Right hindlimb (tissue), 1 donor: ENCODE data around the gene SYT6.
"Not testable (repeated sequence)": the region's sequence is repeated elsewhere in the genome, so short reads cannot be mapped to it uniquely, and the experiment has no call there.

Experiments
- DNase-seq: peaks from one replicate; pipeline ENCODE4 v3.0.0-alpha.2; 2018

The SYT6 gene

DNA sequence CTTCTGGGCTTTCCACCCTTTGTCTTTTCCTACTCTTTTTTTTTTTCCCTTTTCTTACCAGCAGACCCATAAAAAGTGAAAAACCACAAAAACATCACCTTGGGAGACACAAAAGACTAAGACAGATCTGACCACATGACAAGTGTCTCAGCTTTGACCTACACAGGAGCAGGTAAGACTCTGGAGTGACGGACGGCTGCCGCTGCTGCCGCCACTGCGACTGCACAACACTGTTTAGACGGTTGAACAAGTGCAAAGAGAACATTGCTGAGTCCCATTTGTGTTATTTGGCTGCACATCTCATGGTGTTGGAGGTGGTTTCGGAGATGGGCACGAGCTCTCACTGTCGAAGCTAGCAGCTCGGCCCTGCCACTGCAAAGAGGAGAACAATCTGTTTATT lies 62.0 kb downstream of the SYT6 start:
- no peak for DNase-seq

DNA sequence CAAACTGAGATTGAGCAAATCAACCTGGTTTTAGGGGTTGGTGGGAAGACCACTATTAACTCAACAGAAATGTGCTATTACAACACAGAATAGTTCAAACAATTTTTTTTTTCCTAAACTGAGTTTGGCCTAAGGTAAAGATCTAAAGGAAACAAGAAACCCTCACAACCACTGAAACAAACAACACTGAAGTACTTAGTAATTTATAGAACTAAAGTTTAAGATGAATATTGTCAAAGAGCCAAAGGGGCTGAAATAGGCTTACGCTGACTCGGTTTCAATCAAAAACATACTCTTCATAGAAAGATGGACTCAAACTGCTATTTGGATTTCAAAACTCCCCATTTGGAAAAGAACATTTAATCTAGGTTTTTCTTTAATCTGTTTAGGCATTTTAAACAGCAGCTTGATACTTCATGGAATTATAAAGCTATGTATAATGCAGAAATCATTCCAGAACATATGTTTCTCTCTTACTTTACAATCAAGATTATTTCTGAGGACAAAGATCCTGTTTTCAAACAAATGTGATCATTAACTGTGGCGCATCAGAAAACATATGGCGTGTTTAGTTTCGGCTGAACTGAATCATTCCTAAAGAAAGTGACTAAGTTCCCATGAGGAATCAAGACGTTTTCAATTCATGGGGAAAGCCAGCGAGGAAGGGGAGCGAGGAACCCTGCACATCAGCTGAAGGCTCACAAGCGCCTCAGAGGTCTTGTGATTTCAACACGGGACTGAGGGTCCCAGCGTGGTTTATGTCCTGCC lies 62.7 kb downstream of the SYT6 start:
- DNase-seq: no peak

DNA sequence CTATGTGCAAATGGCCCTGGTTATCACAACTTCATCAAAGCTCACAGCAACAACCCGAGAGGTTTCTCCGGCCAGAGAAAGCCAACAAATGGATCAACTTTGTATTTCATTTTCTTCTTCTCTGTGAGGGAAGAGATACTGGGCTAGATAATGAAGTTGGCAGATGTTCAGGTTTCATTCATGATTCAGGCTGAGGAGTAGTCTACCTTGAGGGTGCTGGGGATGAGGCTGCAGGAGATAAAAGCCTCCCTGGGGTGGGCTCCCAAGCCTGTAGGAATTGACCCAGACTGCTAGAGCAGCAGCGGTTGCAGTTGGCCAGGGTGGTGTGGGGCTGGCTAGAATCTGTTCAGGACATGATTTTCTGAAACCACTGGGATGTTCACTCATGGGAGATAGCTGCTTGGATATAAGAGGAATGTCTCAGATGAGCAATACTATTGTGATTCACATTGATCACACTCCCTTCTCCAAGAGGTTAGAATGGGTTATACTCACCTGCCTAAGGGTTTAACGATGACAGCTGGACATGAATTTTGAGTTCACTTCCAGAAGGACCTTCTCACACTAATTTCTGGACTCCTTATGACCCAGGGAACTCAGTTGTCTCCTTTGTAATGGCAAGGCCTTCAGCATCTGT lies 64.0 kb downstream of the SYT6 start:
- DNase-seq: no peak

DNA sequence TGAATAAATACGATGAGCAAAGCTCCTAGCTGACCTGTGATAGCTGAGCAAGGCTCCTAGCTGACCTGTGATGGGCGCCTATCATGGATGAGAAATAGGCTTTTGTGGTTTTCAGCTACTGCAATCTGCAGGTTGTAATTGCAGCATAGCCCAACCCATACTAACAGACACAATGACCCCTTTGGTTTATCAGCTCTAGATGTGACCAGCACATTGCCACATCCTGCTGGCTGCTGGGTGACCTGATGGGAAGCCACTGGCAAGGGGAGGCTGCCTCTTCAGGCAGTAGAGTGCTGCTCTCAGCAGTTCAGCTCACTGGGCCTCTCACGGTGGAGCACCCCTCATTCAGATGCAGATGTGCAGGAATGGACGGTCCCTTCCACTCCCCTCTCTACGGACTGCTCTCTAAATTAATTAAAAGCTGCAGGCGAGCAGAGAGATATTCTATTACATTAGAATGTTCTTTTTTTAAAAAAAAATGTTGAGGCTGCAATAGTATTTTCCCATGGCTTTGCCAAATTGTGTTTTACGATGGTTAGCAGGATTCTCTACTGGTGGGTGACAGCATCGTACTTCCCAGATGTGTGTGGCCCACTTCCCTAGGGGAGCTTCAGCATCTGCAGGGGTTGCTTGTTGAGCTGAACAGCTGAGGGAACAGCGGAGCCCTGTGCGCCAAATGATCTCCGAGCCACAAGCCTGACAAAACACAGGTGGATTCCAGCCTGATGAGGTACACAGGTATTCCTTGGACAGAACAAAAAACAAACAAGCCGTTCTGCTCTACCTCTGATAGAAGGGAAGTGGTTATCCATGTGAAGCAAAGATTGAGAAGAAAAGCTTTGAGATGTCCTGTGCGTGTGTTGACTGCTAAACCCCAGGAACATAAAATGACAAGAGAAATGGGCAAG lies 65.0 kb downstream of the SYT6 start:
- no peak for DNase-seq

DNA sequence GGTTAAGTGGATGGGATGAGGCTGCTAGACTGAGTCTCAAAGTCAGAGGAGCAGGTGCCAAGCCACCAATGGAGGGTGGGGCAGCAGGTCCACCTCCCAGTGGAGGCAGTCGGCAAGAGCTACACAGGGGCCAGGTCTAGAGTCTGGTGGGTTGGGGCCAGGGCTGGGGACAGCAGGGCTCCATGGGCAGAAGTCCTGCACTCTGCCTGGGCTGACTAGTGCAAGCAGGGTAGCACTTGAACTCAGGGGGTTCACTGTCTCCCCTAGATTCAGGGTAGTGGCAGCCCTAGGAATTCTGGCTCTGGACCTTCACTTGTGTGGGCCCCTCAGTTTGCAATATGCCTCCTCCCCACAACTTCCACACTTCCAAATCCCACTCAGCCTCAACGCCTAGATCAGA lies 66.2 kb downstream of the SYT6 start:
- DNase-seq: no peak

DNA sequence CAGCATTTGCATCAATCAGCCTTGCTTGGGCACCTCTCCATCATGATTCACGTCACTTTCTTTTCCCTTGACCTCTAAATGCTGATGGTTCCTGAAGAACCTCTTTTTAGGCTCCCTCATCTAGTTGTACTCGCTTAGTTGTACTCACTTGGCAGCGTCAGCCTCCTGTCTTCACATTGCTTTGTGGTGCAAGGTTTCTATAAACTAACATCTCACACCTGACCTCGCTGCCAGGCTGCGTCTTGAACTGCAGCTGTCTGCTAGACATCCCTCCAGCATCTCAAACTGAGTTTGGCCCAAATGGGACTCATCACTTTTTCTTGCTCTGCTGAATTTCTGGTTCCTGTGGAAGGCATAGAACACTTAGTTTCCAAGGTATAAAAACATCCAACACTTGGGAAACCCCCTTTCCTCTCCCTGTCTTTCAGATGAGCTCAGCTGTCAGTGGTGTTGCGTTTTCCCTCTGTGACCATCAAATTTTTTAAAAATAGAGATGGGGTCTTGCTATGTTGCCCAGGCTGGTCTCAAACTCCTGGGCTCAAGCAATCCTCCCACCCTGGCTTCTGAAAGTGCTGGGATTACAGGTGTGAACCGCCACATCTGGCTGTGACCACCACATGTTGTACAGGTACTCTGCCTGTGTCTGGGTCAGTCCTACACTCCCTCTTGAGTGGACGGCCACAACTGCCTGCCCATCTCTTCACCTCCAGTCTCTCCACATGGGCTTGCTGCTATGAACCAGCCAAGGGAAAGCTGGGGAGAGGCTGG lies 66.9 kb downstream of the SYT6 start:
- no peak for DNase-seq

DNA sequence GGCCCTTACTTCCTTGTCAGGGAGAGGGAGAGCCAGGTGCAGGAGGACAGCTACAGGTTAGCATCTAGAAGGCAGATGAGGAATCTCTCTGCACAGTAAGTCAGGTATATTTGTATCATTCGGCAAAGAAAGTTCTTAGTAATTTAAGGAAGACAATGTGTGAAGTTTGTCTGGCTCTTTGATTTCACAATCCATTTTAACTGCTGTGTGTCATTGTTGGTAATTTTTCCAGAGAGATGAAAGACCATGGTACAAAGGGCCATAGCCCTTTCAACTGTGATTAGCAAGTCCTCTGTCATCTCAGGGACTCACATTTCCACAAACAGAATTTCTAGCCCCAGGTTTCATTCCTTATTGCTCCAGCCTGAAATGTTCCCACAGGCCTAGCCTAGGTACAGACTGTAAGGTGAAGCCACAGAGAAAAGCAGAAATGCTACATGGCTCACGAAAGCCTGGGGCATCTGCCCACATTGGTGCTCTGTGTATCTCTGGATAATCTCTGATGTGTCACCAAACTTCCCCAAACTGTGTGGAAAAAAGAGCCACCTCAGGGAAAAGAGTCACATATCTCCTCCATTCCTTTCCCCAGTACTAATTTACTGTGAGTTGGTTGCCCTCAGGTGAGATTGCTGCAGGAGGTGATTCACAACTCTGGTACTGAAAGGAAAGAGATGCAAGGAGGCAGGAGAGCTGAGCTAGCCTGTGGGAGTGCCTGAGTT lies 70.6 kb downstream of the SYT6 start:
- DNase-seq: no peak

DNA sequence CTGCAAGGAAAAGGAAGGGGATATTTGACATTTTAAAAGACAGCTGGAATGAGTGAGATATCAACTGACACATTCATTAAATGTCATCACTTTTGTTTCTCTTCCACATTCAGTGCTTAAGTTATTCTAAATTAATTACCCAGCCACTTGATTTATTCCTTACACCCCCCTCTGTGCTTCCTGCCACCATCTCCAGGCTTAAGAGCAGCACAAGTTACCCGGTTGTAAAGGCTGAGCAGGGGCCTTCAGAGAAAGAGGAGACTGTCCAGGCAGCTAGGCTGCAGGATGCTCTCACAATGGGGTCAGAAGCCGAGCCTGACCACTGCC lies 71.4 kb downstream of the SYT6 start:
- no peak for DNase-seq

DNA sequence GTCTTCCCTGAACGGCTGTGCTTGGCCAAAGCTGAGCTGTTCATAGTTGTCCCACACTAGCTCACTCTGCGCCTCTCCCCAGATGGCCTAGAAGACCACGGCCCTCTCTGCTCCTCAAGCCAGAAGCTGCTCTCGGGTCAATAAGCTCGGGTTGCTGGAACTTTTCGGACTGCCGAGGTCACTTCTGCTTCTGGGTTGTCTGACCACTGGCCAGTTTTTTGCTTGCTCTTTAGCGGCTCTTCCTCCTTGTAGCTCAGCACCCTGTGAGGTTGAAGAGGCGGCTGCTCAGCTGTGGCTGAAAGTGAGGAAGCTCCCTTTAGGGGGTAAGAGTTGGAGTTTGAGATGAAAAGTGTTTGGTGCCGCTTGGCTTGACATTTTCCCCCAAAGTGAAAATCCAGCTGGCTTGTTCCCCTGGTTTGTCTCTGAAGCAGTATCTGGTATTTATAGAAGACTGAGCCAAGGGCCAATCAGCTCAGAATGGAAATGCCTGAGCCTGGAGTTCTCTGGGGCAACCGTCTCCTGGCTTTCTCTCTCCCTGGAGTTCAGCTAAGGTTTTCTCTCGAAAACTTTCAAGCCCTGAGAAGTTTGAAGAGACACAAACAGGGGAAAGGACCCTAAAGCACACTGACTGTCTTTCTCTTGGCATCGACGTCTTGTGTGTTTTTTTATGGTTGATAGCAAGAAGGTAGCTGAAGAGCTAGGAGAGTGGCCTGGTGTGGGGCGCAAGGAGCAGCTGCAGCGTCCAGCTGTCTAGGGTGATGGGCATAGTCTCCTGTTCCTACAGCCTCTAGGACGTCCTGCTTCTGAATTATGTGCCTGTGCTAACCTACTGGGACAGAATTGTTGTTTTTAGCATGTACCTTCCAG lies 72.0 kb downstream of the SYT6 start:
- no peak for DNase-seq

DNA sequence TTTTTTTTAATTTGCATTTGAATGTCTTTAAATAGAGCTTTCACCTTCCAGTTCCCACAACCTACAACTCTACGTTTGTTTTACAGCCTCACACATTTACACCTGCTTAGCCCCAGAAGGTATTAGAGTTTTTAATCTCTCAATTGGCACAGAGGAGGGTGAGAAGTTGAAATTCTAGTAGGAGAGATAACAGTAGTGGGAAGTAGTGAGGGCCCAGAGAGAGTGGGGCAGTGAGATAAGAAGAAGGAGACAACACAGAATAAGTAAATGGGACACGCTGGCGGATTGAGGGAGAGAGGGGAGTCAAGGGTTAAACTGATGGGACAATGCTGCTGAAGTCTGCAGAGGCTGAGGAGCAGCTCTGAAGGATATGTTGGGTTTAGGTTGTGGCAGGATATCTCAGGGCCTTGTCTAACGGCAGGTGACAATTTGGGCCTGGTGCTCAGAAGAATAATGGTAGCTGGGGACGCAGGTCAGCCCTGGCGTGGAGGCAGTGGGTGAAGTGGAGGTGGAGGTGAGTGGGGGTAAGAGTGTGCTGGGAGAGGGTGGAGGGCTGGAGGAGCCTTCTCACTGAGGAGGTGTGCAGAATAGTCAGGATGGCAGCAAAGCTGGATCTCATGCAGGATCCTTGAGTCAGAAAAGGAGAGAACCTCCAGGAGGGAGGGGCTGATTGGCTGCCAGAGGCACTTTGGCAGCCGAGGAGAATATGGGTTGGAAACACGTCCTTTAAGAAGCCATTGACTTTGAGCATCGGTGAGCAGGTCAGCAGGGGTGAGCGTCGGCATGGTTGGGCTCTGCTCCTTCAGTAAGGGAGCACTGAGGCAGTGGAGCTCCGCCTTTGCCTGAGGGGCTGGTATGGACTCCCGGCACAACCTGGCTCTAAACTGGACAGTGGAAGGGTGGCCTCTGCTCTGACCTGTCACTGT lies 72.9 kb downstream of the SYT6 start:
- DNase-seq: no peak

DNA sequence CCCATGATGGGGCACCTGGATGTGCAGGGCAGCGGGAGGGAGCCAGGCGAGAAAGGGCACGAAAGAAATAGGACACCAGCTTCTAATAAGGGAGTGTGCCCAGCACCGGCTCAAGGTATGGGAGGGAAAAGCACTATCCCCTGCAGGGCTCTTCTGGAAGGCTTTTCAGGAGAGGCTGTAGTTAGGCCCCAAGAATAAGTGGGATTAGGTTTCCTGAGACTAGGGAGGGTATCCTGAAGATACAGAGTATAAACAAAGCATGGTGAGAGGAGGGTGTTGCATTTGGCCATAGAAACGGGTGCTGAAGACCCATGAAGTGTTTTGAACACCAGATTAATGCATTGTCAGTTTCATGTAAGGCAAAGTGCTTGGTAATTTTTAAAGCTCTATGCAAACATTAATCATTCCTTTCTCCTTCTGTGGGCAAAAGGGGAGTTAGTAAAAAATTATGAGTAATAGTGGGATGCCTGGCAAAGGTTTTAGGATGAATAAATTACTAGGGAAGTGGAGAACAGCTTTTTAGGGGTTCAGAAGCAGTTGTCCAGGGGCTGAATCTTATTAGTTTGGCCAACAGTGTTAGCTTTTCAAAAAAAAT lies 74.0 kb downstream of the SYT6 start:
- DNase-seq: no peak

DNA sequence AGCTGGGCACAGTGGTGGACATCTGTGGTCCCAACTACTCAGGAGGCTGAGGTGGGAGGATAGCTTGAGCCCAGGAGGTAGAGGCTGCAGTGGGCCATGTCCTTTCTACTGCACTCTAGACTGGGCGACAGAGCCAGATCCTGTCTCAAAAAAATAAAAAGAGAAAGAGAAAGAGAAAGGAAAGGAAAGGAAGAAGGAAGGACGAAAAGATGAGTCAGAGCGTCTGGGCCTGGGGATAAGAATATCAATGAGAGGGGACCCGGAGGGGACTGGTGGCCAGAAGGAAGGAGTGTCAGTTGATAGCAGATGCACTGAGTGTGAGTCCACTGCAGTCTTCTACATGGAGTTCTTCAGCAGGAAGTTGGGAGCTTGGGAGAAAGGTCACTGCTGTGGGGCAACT lies 75.6 kb downstream of the SYT6 start:
- DNase-seq: no peak

DNA sequence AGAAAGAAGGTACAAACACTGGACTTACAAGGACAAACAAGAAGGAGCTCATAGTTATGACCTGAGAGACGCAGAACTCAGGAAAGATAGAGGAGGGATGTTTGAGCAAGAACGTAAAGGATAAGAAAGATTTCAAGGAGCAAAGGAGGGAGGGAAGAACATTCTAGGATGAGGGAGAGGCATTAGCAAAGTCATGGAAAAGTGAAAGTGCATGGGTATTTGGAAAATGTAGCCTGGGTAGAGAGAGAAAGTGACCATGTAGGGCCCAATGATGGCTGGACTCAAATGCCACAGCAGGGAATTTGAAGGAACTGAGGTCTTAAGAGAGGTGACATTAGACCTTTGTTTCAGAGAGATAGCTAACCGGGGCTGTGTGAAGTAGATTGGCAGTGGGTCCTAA lies 76.5 kb downstream of the SYT6 start:
- no peak for DNase-seq

DNA sequence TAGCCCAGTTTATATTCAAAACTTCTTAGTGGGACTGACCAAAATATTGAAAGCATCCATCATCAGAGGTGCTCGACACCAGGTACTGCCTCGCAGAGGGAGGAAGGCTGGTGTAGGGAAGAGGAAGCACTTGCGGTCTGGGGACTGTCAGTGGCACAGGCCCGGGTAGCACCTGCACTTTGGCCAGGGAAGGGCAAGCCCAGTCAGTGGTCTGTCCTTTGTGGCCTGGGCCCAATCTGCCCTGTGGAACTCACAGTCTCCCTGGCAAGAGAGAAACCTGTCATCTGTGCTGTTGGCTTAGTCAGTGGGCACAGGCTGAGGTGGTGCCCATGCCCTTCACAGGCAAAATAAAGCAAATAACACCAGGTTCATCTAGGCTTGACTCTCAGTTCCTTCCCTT lies 77.4 kb downstream of the SYT6 start:
- DNase-seq: no peak

DNA sequence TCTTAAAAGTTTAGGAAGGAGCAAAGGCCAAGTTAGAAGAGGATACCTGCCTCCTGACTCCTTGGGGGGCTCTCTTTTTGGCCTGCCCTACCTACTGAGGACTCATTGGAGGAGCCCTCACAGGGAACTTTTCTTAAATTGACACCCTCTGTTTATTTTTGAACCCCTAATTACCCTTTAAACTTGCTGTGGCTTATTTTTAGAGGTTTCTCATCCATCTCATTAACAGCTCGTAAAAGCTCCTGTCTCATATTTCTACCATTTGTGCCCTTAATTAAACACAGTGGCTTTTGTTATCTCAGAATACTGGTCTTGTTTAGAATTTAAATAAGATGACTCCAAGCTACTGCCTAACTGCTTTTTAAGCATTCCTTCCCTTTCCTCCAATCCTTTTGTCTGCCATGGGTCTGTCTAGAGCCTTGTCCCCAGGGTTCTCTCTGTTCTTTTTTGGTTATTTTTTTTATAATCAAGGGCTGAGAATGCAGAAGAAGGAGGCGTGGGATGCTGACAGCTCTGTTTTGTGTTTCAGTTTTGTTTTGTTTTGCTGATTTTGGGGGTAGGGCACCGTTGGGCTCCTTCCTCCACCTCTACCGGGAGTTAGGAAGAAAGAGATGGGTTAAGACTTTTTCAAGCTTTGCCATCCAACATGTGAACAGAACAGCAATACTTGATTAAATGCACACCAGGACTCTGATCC lies 78.0 kb downstream of the SYT6 start:
- DNase-seq: no peak

DNA sequence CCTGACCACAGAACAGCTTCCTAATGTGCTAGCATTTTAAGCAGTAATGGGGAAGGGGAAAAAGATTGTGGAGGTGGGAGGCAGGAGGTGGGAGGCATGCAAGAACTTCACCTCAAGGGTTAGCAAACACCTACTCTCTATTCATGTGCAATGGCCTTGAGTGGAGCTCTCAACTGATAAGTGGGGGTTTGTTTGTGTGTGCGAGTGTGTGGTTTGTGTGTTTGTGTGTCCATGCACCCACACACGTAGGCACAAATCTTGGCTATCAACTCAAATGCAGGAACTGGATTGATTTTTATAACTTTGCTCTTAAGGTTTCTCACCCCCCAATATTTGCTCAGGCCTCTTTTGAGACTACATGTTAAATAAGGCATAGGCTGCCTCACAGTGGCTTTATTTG lies 78.6 kb downstream of the SYT6 start:
- no peak for DNase-seq

DNA sequence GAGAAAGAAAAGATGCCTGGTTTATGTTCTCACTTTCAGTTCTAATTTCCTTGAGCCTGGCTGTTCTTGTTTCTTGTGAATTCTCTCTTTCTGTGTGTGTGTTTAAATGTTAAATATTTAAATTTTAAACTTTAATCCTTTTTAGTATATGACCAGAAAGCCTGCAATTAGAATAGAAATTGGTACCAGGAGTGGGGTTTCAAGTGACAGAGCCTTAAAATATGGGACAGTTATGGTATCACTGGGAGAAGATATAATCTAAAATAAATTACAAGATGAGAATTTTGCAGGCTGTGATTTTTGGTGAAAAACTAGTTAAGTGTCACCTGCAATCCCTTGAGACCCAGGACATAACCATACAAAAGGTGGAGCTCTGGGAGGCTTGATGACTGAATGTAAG lies 81.4 kb downstream of the SYT6 start:
- DNase-seq: no peak

DNA sequence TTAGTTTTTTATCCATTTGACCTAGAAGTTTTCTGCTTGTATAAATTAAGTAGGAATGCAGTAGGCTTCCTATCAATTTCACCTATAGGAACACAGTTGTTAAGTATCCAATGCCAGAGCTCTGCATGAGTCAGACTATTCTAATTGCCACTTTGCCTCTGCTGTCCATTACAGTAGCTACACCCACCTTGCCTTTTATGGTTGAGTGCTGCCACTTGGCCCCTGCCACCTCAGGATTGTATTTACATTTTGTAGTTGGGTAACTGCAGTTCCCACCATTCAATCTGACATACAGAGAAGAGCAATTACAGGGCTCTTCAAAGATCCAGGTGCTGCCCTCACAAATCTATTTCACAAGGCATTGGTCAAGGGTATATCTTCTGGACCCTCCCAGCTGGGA lies 83.9 kb downstream of the SYT6 start:
- not testable (repeated sequence) for DNase-seq

DNA sequence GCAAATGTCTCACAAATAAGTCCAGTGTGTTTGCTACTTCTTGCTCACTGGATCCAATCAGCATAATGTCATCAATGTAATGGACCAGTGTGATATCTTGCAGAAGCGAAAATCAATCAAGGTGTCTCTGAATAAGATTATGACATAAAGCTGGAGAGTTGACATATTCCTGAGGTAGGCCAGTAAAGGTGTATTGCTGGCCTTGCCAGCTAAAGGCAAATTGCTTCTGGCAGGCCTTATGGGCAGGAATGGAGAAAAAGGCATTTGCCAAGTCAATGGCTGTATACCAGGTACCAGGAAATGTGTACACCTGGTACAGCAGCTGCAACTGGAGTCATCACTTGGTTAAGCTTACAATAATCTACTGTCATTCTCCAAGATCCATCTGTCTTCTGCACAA lies 85.0 kb downstream of the SYT6 start:
- DNase-seq: not testable (repeated sequence)
